H1 (cell line): ENCODE data around the gene ABCG1. TPM values are rescaled to one million over a fixed set of nuclear protein-coding genes. Genes with fewer than 3 reads are reported as not detected.

ENCODE experiments used
- CTCF ChIA-PET: fragments of 300-600 bp; sonication (Branson Sonifier 250); formaldehyde crosslinking; loops from one replicate; lab custom pipeline; 2021; ENCODE audit not compliant: partially characterized antibody; lab: Charles Lee
- POLR2A ChIA-PET: fragments of 300-600 bp; sonication (Branson Sonifier 250); formaldehyde crosslinking; loops from one replicate; lab custom pipeline; 2021; ENCODE audit warnings: inconsistent platforms; ENCODE audit not compliant: partially characterized antibody; lab: Charles Lee
- DNase-seq, 2 experiments: peaks; one replicate each; pipeline versions ENCODE4 v3.0.0 to v3.0.0-alpha.2; 2010 to 2022; ENCODE audit warnings: low spot score in 2 of 2, low read depth in 1 of 2, mixed read lengths in 1 of 2
- FAIRE-seq: peaks from 2 replicates; lab custom pipeline; 2011; peaks lifted over from hg19 to GRCh38; lab: Jason Lieb, UNC
- H2AFZ ChIP-seq: 2 replicates; pipeline ENCODE4 v1.8.1; 2012; ENCODE audit warnings: low read length, inconsistent platforms
- H2AK5ac ChIP-seq: 2 replicates; pipeline ENCODE4 v1.6.1; 2013; ENCODE audit warnings: low read depth, low read length
- H2BK120ac ChIP-seq: replicated peaks from 2 replicates; pipeline ENCODE3; 2013; ENCODE audit warnings: low read depth, low read length, inconsistent platforms
- H2BK12ac ChIP-seq: 2 replicates; pipeline ENCODE4 v1.6.1; 2013; ENCODE audit warnings: low read depth, low read length
- H2BK15ac ChIP-seq: 2 replicates; pipeline ENCODE4 v1.6.1; 2013; ENCODE audit warnings: low read length
- H2BK20ac ChIP-seq: 2 replicates; pipeline ENCODE4 v1.6.1; 2013; ENCODE audit warnings: low read length
- H2BK5ac ChIP-seq: 2 replicates; pipeline ENCODE4 v1.6.1; 2013; ENCODE audit warnings: low read depth, low read length
- H3K14ac ChIP-seq: 2 replicates; pipeline ENCODE4 v1.6.1; 2013; ENCODE audit warnings: inconsistent platforms; ENCODE audit not compliant: insufficient read length
- H3K18ac ChIP-seq: 2 replicates; pipeline ENCODE4 v1.6.1; 2013; ENCODE audit warnings: low read length; ENCODE audit errors: extremely low read depth
- H3K23ac ChIP-seq: 2 replicates; pipeline ENCODE4 v1.6.1; 2013; ENCODE audit warnings: inconsistent platforms; ENCODE audit not compliant: insufficient read length
- H3K23me2 ChIP-seq: 2 replicates; pipeline ENCODE4 v1.6.1; 2013; ENCODE audit warnings: low read depth, low read length
- H3K27ac ChIP-seq: 2 replicates; pipeline ENCODE4 v1.6.1; 2011; ENCODE audit warnings: low read depth, low read length, inconsistent platforms
- H3K27me3 ChIP-seq, 4 experiments: replicated peaks in 1 of 4; 1 replicate in 1 of 4; 2 replicates in 3 of 4; pipeline versions ENCODE4 v1.6.1 to v1.8.1; 2011 to 2013; ENCODE audit warnings: low read length in 3 of 4, mild to moderate bottlenecking in 3 of 4, inconsistent platforms in 2 of 4, mixed read lengths in 2 of 4, moderate library complexity in 1 of 4; ENCODE audit not compliant: control insufficient read depth in 3 of 4, insufficient read depth in 3 of 4; ENCODE audit errors: extremely low read depth in 1 of 4
- H3K36me3 ChIP-seq, 4 experiments: 2 replicates each; pipeline versions ENCODE4 v1.6.1 to v1.8.1; 2011 to 2013; ENCODE audit warnings: mild to moderate bottlenecking in 4 of 4, low read length in 3 of 4, moderate library complexity in 2 of 4, control low read depth in 1 of 4, inconsistent platforms in 1 of 4; ENCODE audit not compliant: insufficient read depth in 4 of 4, control insufficient read depth in 2 of 4
- H3K4ac ChIP-seq: replicated peaks from 2 replicates; pipeline ENCODE3; 2013; ENCODE audit warnings: low read length, low read depth, mixed read lengths, inconsistent platforms; ENCODE audit not compliant: insufficient read length
- H3K4me1 ChIP-seq, 4 experiments: replicated peaks in 1 of 4; 1 replicate in 1 of 4; 2 replicates in 3 of 4; pipeline versions ENCODE4 v1.6.1 to v1.8.1; 2011 to 2013; ENCODE audit warnings: low read length in 3 of 4, inconsistent platforms in 2 of 4, mixed read lengths in 1 of 4; ENCODE audit not compliant: insufficient read depth in 4 of 4, control insufficient read depth in 3 of 4
- H3K4me2 ChIP-seq, 2 experiments: 2 replicates each; pipeline versions ENCODE4 v1.6.1 to v1.8.1; 2011 to 2013; ENCODE audit warnings: low read depth in 2 of 2, low read length in 2 of 2, control low read depth in 1 of 2, inconsistent platforms in 1 of 2, mild to moderate bottlenecking in 1 of 2; ENCODE audit not compliant: insufficient read depth in 1 of 2
- H3K4me3 ChIP-seq, 4 experiments: fragments of 200-600, 300-600 bp in 1 of 4; sonication (generic), shearing (Covaris generic), sonication (Bioruptor Twin) in 1 of 4; 2 replicates each; pipeline versions ENCODE4 v1.5.1 to v1.8.1; 2011 to 2016; ENCODE audit warnings: low read length in 4 of 4, low read depth in 3 of 4, control low read depth in 2 of 4, inconsistent platforms in 2 of 4, mild to moderate bottlenecking in 2 of 4, mixed read lengths in 1 of 4, moderate library complexity in 1 of 4; ENCODE audit not compliant: insufficient read depth in 2 of 4; ENCODE audit errors: extremely low read depth in 1 of 4
- H3K56ac ChIP-seq: replicated peaks from 2 replicates; pipeline ENCODE3; 2013; ENCODE audit warnings: low read depth, mild to moderate bottlenecking, mixed read lengths, low read length, inconsistent platforms; ENCODE audit not compliant: insufficient read length
- H3K79me1 ChIP-seq: 2 replicates; pipeline ENCODE4 v1.6.1; 2013; ENCODE audit warnings: low read depth, low read length, control low read depth
- H3K79me2 ChIP-seq, 2 experiments: 2 replicates each; pipeline versions ENCODE4 v1.6.1 to v1.8.1; 2012 to 2013; ENCODE audit warnings: low read length in 2 of 2, mild to moderate bottlenecking in 2 of 2, inconsistent platforms in 1 of 2; ENCODE audit not compliant: insufficient read depth in 2 of 2, control insufficient read depth in 1 of 2
- H3K9ac ChIP-seq, 4 experiments: replicated peaks in 1 of 4; 1 replicate in 1 of 4; 2 replicates in 3 of 4; pipeline versions ENCODE4 v1.6.1 to v1.8.1; 2011 to 2013; ENCODE audit warnings: low read depth in 3 of 4, low read length in 3 of 4, control low read depth in 2 of 4, mild to moderate bottlenecking in 2 of 4, moderate library complexity in 2 of 4, inconsistent platforms in 1 of 4; ENCODE audit errors: extremely low read depth in 1 of 4
- H3K9me3 ChIP-seq, 2 experiments: 2 replicates each; pipeline versions ENCODE4 v1.6.1 to v1.8.1; 2012 to 2013; ENCODE audit warnings: mild to moderate bottlenecking in 2 of 2, moderate library complexity in 2 of 2, control low read depth in 1 of 2, inconsistent platforms in 1 of 2, low read depth in 1 of 2, low read length in 1 of 2, mixed read lengths in 1 of 2; ENCODE audit not compliant: insufficient read depth in 2 of 2
- H4K20me1 ChIP-seq, 2 experiments: replicated peaks in 1 of 2; 2 replicates each; pipeline versions ENCODE3 to v1.8.1; 2011 to 2013; ENCODE audit warnings: inconsistent platforms in 2 of 2, low read length in 2 of 2, mild to moderate bottlenecking in 1 of 2; ENCODE audit not compliant: insufficient read depth in 2 of 2, control insufficient read depth in 1 of 2
- H4K5ac ChIP-seq: 2 replicates; pipeline ENCODE4 v1.6.1; 2013; ENCODE audit warnings: low read length, low read depth, mixed read lengths, inconsistent platforms; ENCODE audit not compliant: insufficient read length
- H4K8ac ChIP-seq: 2 replicates; pipeline ENCODE4 v1.8.0; 2013; ENCODE audit warnings: mild to moderate bottlenecking, moderate library complexity, low read length, inconsistent platforms; ENCODE audit not compliant: insufficient read depth; ENCODE audit errors: extremely low read depth
- H4K91ac ChIP-seq: replicated peaks from 2 replicates; pipeline ENCODE3; 2013; ENCODE audit warnings: low read length, mixed read lengths, inconsistent platforms; ENCODE audit not compliant: insufficient read length
- JUN ChIP-seq: IDR thresholded peaks from 2 replicates; pipeline ENCODE4 v1.6.1; 2011; ENCODE audit warnings: low read depth, mild to moderate bottlenecking, improper control_type of control experiment, low read length
- KDM4A ChIP-seq: IDR thresholded peaks from one replicate; pipeline ENCODE4 v1.7.1; 2012; ENCODE audit warnings: low read depth, mild to moderate bottlenecking, moderate library complexity, low read length, inconsistent platforms; ENCODE audit not compliant: severe bottlenecking
- POLR2A ChIP-seq, 2 experiments: IDR thresholded peaks; 1 replicate in 1 of 2; 2 replicates in 1 of 2; pipeline ENCODE4 v1.6.1; 2011; ENCODE audit warnings: low read depth in 2 of 2, low read length in 2 of 2, mild to moderate bottlenecking in 2 of 2; ENCODE audit errors: control extremely low read depth in 1 of 2
- RFX5 ChIP-seq: IDR thresholded peaks from 2 replicates; pipeline ENCODE4 v1.6.1; 2011; ENCODE audit warnings: low read depth, low read length, improper control_type of control experiment, borderline replicate concordance
- WGBS, 2 experiments: shearing (Covaris generic) in 1 of 2; methylation state at CpG; one replicate each; pipeline versions ENCODE4 v1.1.6 to v1.1.7; 2013 to 2015; ENCODE audit warnings: low lambda C conversion rate in 2 of 2, mixed read lengths in 2 of 2, inconsistent platforms in 1 of 2, low coverage in 1 of 2, missing lambda C conversion rate in 1 of 2; ENCODE audit not compliant: insufficient replicate concordance in 2 of 2, insufficient coverage in 1 of 2, insufficient read length in 1 of 2; ENCODE audit errors: extremely low coverage in 1 of 2, missing lambda C conversion rate in 1 of 2; 5-methylcytosine and 5-hydroxymethylcytosine counted together
- polyA plus RNA-seq, 7 experiments: library from polyadenylated mRNA; depleted of rRNA in 3 of 7; stranded (reverse) in 5 of 7; unstranded in 2 of 7; fragments of >200 nt in 5 of 7; fragments of 200-250 nt in 2 of 7; gene quantifications; 1 replicate in 5 of 7; 2 replicates in 1 of 7; 4 replicates in 1 of 7; pipeline versions ENCODE4 v1.2.1 to v1.2.3, GENCODE V29; 2011 to 2013; ENCODE audit warnings: missing spikeins in 2 of 7, mixed read lengths in 2 of 7
- total RNA-seq: library from RNA; stranded (reverse); fragmentation: NEBNext Ultra II Directional; extraction: Animal tissue kit (Norgen Biotek cat#: 25700); gene quantifications from 2 replicates; pipeline ENCODE4 v1.2.1, GENCODE V29; 2021

Gene ABCG1
- total and polyA plus RNA-seq, 2 of the 8 experiments (the other 6 are each of a cell fraction or from before 2014, with no cell fraction given) = 2.1 to 4.0 TPM

DNA sequence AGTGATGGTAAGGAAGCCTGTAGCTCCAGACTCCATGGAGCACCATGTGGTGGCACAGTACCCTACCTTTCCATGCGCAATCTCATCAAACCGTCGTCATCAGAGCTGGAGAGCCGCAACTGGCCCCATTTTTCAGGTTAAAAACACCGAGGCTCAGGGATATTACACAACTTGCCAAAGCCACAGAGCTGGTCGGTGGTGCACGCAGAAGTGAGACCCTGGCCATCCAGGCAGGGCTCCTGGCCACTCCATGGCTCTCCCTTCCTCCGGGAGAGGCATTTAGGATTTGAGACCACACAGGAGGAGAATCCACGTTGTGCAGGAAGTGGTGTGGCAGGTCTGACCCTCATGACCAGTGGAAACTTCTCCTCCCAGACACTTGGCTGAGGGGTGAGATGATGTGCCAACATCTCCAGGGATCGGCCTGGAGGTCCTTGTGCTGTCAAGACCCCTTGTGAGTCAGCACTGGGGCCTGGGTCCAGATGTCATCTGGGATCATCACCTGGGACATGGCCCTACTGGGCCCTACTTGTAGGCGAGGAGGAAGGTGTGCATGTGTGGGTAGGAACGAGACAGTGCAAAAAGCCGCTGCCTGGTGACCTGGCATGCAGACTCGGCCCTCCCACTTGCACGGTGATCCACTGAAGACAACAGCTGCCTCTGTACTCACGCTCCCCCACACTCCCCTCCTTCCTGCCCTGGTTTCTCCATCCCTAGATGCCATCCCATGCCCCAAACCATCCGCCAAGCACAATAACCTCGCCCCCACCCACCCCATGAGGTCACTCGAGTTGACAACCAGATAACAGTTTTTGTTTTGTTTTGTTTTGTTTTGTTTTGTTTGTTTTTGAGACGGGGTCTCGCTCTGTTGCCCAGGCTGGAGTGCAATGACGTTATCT, 85.9 kb downstream of the ABCG1 start:
- ChIA-PET POLR2A (no interaction called here), CTCF (interaction anchor here (0.7 to 1.3 kb wide), 2 partner anchors 107 to 158 kb away, joined by 3 to 4 read pairs; no protein-coding TSS in a partner anchor)
- Histone ChIP-seq H4K91ac (no peak overlapping the region), H3K23me2 (no peaks in the 10 kb centered on the region; the same call in 1 of the 2 replicates), H3K4ac (no peak overlapping the region), H3K4me1 (peaks cover 0 to 3% (median under 1%) of the 10 kb centered on the region in 4 experiments; a peak in 4 of 7 replicates), H4K20me1 (no peaks in the 10 kb centered on the region), H3K9ac (no peak overlapping the region), H3K14ac (no peak overlapping the region), H3K27me3 (0 out of 7 replicates have a peak, but pooled peaks cover 0 to 2% (median 0%) of the 10 kb centered on the region in 4 experiments), H4K8ac (no peak overlapping the region), H3K79me2 (no peaks in the 10 kb centered on the region), H2BK12ac (no peak overlapping the region), H3K18ac (no peak overlapping the region), H2BK5ac (no peak overlapping the region), H2AFZ (no peak overlapping the region), H3K56ac (no peak overlapping the region), H3K4me2 (no peak overlapping the region), H3K79me1 (no peaks in the 10 kb centered on the region), H3K36me3 (no peaks in the 10 kb centered on the region), H3K27ac (no peak overlapping the region), H2BK20ac (no peak overlapping the region), H4K5ac (no peak overlapping the region), H2BK120ac (no peak overlapping the region), H3K9me3 (no peaks in the 10 kb centered on the region), H3K4me3 (no peak overlapping the region), H2AK5ac (no peak overlapping the region), H2BK15ac (no peak overlapping the region), H3K23ac (no peak overlapping the region)
- 92% methylated on average over 22 of the region's 22 CpGs; no CpG with 5 or more reads in 1 of the 2 experiments for WGBS, 2 experiments
- DNase-seq (no peak), FAIRE-seq (no peak)
- TF ChIP-seq POLR2A (IDR thresholded peaks at IDR 0.05; ENCODE audit: control extremely low read depth in 1 of 2, low read depth in 2 of 2, low read length in 2 of 2) (no peak), RFX5 (no peak), JUN (no peak), KDM4A (no peak)
